ENCODE measurements around the gene HSH2D.
A peak's percentile ranks its signal among the peaks of the same experiment; 100 is the strongest.

HSH2D gene

DNA sequence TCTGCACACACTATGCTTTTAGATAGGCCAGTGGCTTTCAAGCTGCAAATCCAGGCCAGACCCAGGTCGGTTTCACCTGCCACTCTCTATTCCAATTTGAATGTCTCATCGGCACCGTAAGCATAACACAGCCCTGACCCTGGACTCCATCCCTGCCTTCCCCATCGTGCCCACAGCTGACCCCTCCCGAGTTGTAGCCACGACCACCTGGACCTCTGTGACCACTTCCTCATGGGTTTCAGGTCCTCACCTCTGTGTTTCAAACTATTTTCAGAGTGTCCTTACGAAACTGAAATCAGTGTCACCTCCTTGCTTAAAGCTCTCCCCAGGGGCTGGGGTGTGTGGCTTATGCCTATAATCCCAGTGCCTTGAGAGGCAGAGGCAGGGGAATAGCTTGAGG is 9.0 kb upstream of the HSH2D start:
- no peak for TF ChIP-seq ZNF274 (IDR thresholded peaks at IDR 0.05; ENCODE audit: low read depth, low read length)
- no peak overlapping the region for H3K4me3 ChIP-seq (ENCODE audit: low read length)

DNA sequence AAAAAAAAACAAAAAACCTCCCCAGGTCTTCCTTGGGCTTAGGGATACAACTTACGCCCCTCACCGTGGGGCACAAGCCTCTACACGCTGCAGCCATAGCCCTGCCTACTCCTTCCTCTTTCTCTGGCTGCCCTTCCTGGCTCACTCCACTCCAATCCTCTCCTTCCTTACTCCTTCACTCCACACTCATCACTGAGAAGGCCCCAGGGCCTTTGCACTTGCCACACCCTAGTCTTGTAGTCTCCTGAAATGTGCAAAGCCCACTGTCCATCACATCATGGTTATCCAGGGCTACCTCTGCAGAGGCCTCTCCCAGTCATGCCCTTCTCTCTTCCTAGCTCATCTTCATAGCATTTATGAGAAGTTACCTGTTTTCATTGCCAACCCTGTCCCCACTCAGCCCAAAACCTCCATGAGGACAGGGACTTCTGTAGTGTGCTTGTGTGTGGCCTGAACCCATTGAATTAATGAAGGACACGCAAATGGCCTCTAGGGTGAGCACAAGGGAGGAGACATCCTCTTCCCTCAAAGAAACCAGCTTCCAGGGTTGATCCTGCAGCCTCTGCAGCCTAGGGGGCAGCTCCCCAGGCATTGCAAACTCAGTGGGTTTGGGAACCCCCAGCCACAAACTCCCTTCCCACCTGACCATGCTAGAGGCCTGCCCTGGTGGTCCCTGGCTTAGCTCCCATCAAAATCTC is 7.9 kb upstream of the HSH2D start:
- no peak for TF ChIP-seq ZNF274 (IDR thresholded peaks at IDR 0.05; ENCODE audit: low read depth, low read length)
- no peak overlapping the region for H3K4me3 ChIP-seq (ENCODE audit: low read length)

DNA sequence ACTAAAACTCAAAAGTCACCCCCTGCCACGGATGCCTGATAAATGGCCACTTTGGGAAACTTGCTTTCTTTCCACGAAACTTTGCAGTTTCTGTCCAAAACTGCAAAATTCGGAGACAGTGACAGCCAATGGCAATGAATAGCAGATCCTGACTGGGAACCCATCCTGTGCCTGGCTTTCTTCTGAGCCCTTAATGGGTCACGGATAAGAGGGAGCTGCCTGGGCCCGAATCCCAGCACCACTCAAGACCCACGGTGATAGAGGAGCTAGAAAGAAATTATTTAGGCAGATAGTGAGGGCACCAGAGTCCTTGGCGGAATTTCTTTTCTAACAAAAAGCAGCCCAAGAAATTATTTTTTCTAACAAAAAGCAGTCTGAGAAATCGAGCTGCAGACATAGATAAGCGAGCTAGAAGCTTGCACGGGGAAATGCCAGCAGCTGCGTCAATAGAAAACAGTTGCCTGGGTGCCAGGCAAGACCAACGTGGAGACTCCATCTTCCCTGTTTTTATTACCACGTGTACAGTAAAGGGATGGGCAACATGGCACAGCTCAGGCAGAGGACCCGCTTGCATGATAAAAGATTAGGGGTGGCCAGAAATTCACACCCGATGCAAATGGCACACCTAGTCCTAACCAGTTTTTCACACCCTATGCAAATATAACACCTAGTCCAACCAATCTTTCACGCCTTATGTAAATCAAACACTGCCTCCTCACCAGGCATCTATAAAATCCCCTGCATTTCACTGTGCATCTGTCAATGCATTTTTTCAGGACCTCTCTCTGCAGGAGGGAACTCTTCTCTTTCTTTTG is 7.1 kb upstream of the HSH2D start:
- H3K4me3 ChIP-seq (ENCODE audit: low read length), result no peak overlapping the region
- TF ChIP-seq ZNF274 (IDR thresholded peaks at IDR 0.05; ENCODE audit: low read depth, low read length), result no peak

DNA sequence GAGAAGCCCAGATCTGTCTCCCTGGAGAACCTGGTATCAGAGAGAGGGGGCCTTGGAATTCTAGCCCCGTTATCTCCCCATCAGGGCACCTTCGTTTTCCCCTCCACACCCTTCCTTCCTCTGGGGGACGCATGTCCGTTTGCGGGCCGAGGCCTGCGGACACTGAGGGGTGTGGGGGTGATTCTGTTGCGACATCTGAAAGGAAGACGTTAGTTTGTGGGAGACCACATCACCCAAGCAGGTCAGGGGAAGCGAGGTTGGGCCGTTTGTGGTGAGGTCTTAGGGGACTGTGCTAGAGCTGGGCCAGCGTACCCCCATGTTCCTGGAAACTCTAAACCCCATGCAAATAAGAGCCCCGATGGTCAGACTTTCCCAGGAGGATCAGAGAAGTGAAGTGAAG is 3.7 kb upstream of the HSH2D start:
- H3K4me3 ChIP-seq (ENCODE audit: low read length), result no peak overlapping the region
- no peak for TF ChIP-seq ZNF274 (IDR thresholded peaks at IDR 0.05; ENCODE audit: low read depth, low read length)

DNA sequence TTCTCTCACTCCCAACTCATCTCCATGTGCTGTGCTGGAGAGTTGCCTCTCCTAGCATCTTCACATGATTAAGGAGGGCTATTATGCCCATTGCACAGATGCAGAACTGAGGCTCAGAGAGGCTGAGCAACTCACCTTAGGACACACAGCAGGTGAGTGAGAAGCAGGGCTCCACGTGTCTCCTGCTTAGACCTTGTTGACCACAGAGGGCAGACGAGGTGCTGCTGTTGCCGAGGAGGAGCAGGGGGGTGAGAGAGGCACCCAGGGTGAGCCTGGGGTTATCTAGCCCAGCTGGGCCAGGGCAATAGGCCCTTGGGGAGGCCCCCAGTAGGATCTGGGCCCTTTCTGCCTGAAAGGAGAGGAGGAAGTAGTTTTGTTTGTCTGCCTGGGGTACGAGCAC is 2.4 kb upstream of the HSH2D start:
- H3K4me3 ChIP-seq (ENCODE audit: low read length), result no peak overlapping the region
- no peak for TF ChIP-seq ZNF274 (IDR thresholded peaks at IDR 0.05; ENCODE audit: low read depth, low read length)

DNA sequence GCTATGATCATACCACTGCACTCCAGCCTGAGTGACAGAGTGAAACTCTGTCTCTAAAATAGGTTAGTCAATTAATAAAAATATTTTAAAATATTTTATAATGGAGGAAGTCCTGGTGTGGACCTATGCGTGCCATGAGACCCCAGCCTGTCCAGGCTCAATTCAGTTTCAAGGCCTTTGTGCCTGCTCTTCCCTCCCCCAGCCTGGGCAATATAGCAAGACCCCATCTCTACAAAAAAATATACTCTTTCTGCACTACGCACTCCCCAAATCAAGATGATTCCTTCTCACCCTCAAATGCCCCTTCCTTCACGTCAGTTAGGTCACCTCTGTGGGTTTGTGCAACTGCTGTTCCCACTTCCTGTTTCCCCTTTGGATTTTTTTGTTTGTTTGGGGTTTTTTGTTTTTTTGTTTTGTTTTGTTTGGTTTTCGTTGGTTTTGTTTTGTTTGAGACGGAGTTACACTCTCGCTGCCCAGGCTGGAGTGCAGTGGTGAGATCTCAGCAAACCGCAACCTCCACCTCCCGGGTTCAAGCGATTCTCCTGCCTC is 1.4 kb upstream of the HSH2D start:
- no peak for TF ChIP-seq ZNF274 (IDR thresholded peaks at IDR 0.05; ENCODE audit: low read depth, low read length)
- H3K4me3 ChIP-seq (ENCODE audit: low read length), result no peak overlapping the region

DNA sequence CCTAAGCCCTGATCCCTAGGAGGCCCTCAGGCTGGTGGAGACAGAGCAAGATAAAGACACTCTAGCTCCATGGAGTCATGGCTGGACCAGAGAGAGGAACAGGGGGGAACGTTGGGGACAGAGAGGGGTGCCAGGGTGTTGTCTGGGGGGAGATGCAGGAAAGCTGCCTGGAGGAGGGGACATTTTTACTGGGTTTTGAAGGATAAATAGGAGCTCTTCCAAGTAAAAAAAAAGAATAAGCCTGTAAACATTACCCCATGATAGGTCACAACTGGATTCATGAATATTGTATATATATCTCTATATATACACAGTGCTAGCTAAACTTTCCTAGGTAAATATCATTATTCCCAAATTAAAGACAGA is 714 bp downstream of the HSH2D start:
- no peak for TF ChIP-seq ZNF274 (IDR thresholded peaks at IDR 0.05; ENCODE audit: low read depth, low read length)
- H3K4me3 ChIP-seq (ENCODE audit: low read length), result peak overlapping the region; percentile 85

DNA sequence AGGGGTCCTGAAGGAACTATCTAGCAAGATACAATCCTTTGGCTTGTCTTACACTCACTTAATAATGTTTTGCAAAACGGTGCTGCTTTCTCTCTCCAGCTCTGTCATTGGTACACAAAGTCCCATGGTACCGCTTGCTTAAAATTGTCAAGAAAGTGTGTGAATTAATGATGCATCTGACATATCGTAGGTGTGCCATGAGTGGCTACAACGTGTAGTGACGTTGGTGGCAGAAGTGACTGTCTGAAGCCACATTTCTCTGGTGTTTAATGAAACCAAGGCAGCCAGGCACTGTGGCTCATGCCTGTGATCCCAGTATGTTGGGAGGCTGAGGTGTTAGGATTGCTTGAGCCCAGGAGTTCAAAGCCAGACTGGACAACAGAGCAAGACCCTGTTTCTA is 2.6 kb downstream of the HSH2D start:
- no peak for TF ChIP-seq ZNF274 (IDR thresholded peaks at IDR 0.05; ENCODE audit: low read depth, low read length)
- peak overlapping the region; percentile 85; the same call in 1 of the 2 replicates for H3K4me3 ChIP-seq (ENCODE audit: low read length)

DNA sequence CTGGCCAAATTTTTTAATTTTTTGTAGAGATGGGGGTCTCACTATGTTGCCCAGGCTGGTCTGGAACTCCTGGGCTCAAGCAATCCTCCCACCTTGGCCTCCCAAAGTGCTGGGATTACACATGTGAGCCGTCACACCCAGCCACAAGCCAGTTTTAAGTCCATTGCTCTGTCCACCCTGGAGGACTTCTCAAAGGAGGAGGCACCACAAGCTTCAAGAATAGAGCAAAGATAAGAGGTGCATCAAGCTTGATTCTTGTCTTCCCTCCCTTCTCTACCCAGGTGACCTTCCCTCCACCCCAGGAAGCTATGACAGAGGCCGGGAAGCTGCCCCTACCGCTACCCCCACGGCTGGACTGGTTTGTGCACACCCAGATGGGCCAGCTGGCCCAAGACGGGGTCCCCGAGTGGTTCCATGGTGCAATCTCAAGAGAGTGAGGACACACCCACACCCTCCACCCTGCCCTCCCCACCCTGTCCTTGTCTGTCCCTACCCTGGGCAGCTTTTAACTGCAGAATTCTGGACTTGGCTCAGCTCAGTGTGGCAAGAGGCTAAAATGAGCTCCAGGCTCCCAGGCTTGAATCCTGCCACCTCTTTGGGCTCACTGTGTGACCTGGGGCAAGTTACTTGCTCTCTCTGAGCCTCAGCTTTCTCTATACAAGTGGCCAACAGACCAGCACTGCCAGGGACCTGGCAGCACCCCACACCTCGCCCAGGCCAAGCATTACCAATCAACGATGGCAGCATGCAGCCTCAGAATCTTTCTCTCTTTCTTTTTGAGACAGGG is 5.2 kb downstream of the HSH2D start:
- no peak overlapping the region; the same call in 1 of the 2 replicates for H3K4me3 ChIP-seq (ENCODE audit: low read length)
- no peak for TF ChIP-seq ZNF274 (IDR thresholded peaks at IDR 0.05; ENCODE audit: low read depth, low read length)

DNA sequence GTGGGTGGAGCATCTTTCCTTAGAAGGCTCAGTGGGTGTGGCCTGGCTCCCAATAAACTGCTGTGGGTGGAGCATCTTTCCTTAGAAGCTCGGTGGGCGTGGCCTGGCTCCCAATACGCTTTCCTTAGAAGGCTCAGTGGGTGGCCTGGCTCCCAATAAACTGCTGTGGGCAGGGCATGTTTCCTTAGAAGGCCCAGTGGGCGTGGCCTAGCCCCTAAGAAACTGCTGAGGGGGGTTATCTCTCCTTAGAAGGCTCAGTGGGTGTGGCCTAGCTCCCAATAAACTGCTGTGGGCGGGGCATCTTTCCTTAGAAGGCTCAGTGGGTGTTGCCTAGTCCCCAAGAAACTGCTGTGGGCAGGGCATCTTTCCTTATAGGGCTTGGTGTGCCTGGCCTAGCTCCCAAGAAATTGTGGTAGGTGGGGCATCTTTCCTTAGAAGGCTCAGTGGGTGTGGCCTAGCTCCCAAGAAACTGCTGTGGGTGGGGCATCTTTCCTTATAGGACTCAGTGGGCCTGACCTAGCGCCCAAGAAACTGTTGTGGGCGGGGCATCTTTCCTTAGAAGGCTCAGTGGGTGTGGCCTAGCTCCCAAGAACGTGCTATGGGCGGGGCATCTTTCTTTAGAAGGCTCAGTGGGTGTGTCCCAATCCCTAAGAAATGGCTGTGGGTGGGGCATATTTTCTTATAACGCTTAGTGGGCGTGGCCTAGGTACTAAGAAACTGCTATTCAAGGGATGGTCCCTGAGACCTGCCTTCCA is 10.3 kb downstream of the HSH2D start:
- H3K4me3 ChIP-seq (ENCODE audit: low read length), result no peak overlapping the region
- no peak for TF ChIP-seq ZNF274 (IDR thresholded peaks at IDR 0.05; ENCODE audit: low read depth, low read length)

DNA sequence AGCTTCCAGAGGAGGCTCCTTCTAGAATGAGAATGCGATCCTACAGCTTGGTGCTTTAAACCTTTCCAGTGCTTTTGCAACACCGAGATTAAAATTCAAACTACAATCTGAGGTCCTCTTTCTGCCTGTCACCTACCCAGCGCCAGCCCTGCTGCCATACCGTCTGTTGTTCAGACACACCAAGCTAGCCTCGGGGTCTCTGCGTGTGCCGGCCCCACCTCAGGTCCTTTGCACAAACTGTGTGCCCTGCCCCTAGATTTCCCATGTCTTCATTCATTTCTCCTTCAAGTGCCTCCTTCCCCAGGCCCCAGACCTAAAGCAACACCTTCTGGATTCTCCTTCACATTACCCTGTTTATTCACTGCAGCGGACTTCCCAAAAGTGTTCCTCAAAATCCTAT is 11.1 kb downstream of the HSH2D start:
- no peak for TF ChIP-seq ZNF274 (IDR thresholded peaks at IDR 0.05; ENCODE audit: low read depth, low read length)
- no peak overlapping the region for H3K4me3 ChIP-seq (ENCODE audit: low read length)

DNA sequence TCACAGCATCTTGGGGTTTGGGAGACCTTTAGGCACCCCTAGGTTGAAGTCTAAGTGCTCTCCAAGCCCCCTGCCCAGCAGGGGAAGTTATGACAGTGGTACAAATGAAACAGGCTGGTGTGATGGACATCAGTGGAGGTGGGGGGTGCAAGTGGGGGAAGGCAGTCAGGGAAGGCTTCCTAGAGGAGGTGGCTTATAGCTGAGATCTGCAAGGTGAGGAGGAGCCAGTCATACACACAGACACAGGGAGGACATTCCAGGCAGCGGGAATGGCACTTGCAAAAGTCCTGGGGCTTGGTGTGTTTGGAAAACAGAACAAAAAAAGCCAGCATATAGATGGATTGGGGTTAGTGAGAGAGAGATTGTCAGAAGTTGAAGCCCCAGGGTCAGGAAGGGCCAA is 11.6 kb downstream of the HSH2D start:
- no peak for TF ChIP-seq ZNF274 (IDR thresholded peaks at IDR 0.05; ENCODE audit: low read depth, low read length)
- H3K4me3 ChIP-seq (ENCODE audit: low read length), result no peak overlapping the region

DNA sequence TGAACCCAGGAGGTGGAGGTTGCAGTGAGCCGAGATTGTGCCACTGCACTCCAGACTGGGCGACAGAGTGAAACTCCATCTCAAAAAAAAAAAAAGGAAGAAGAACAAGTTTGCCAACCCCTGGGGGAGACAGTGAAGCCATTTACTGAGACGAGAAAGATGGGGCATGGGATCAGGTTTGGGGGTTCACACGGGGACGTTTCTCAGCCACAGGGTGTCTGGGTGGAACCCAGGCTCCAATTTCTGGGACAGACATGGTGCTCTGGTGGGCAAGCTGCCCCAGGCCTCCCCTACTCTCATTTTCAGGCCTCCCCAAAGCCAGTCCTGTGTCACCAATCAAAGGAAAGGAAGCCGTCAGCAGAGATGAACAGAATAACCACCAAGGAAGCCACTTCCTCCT is 13.4 kb downstream of the HSH2D start:
- no peak for TF ChIP-seq ZNF274 (IDR thresholded peaks at IDR 0.05; ENCODE audit: low read depth, low read length)
- H3K4me3 ChIP-seq (ENCODE audit: low read length), result no peak overlapping the region

DNA sequence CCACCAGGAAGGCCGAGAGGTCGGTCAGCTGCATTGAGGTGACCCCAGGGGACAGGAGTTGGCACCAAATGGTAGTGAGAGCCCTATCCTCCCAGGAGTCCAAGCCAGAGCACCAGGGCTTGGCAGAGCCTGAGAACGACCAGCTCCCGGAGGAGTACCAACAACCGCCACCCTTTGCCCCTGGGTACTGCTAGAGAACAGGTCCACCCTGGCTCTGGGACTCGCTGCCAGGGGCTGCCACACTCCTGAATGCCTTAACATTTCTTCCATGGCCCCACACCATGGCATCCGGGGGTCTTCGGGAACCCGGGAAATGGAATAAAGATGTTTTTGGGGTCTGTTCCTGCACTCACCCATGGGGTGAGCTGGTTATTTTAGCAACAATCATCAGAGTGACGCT is 14.1 kb downstream of the HSH2D start:
- TF ChIP-seq ZNF274 (IDR thresholded peaks at IDR 0.05; ENCODE audit: low read depth, low read length), result no peak
- H3K4me3 ChIP-seq (ENCODE audit: low read length), result no peak overlapping the region

All from GM08714 (cell line).